Measurements from ENCODE around the gene ATP8A2.

GRCh38 chr13:25910243-25910642 lies 538.5 kb downstream of the ATP8A2 start:
- no peak for TF ChIP-seq POLR2A (IDR thresholded peaks at IDR 0.05; ENCODE audit: low read depth, low read length)
- TF ChIP-seq, protein P1, sequence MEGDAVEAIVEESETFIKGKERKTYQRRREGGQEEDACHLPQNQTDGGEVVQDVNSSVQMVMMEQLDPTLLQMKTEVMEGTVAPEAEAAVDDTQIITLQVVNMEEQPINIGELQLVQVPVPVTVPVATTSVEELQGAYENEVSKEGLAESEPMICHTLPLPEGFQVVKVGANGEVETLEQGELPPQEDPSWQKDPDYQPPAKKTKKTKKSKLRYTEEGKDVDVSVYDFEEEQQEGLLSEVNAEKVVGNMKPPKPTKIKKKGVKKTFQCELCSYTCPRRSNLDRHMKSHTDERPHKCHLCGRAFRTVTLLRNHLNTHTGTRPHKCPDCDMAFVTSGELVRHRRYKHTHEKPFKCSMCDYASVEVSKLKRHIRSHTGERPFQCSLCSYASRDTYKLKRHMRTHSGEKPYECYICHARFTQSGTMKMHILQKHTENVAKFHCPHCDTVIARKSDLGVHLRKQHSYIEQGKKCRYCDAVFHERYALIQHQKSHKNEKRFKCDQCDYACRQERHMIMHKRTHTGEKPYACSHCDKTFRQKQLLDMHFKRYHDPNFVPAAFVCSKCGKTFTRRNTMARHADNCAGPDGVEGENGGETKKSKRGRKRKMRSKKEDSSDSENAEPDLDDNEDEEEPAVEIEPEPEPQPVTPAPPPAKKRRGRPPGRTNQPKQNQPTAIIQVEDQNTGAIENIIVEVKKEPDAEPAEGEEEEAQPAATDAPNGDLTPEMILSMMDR (conservative IDR thresholded peaks at IDR 0.05; ENCODE audit: low read depth, low read length): no peak
- TF ChIP-seq, protein P2, sequence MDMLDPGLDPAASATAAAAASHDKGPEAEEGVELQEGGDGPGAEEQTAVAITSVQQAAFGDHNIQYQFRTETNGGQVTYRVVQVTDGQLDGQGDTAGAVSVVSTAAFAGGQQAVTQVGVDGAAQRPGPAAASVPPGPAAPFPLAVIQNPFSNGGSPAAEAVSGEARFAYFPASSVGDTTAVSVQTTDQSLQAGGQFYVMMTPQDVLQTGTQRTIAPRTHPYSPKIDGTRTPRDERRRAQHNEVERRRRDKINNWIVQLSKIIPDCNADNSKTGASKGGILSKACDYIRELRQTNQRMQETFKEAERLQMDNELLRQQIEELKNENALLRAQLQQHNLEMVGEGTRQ (IDR thresholded peaks at IDR 0.05; ENCODE audit: low read depth, low read length): no peak
